Mononuclear cell (primary cell): ENCODE measurements around the gene TCF20. TPM values are rescaled to one million over a fixed set of nuclear protein-coding genes. Genes with fewer than 3 reads are reported as not detected.

ENCODE experiments used
- H3K27me3 ChIP-seq: 2 replicates; pipeline ENCODE4 v1.6.0; 2011; ENCODE audit warnings: low read length, control low read depth; ENCODE audit not compliant: insufficient read depth
- H3K4me1 ChIP-seq: 2 replicates; pipeline ENCODE4 v1.5.1; 2011; ENCODE audit warnings: mild to moderate bottlenecking, low read length, control low read depth; ENCODE audit not compliant: insufficient read depth
- H3K4me3 ChIP-seq: 2 replicates; pipeline ENCODE4 v1.5.1; 2011; ENCODE audit warnings: mild to moderate bottlenecking, low read length, moderate library complexity
- H3K9me3 ChIP-seq: 2 replicates; pipeline ENCODE4 v1.5.1; 2011; ENCODE audit warnings: low read depth, mild to moderate bottlenecking, control low read depth, low read length
- total RNA-seq: library from RNA; depleted of rRNA; stranded (reverse); fragments of >200 nt; gene quantifications from one replicate; pipeline ENCODE4 v1.2.3, GENCODE V29; 2012

Gene TCF20
- total RNA-seq, 1 donor = 53.8 TPM

GRCh38 chr22:42291287-42291686 is 20.8 kb upstream of the TCF20 start:
- H3K9me3 ChIP-seq = no peaks in the 10 kb centered on the region
- H3K4me1 ChIP-seq = peaks cover 20% of the 10 kb centered on the region
- no peaks in the 10 kb centered on the region for H3K27me3 ChIP-seq
- no peak overlapping the region for H3K4me3 ChIP-seq

GRCh38 chr22:42289671-42290541 is 19.5 kb upstream of the TCF20 start:
- no peaks in the 10 kb centered on the region for H3K27me3 ChIP-seq
- no peak overlapping the region for H3K4me3 ChIP-seq
- no peaks in the 10 kb centered on the region for H3K9me3 ChIP-seq
- peaks cover 31% of the 10 kb centered on the region for H3K4me1 ChIP-seq

- Histone ChIP-seq H3K4me3 (no peak overlapping the region), H3K4me1 (peaks cover 33% of the 10 kb centered on the region), H3K27me3 (peaks cover 10% of the 10 kb centered on the region), H3K9me3 (no peaks in the 10 kb centered on the region)
Measured at GRCh38 chr22:42288791-42289190, 18.3 kb upstream of the TCF20 start.

- Histone ChIP-seq H3K4me1 (peaks cover 36% of the 10 kb centered on the region), H3K9me3 (no peaks in the 10 kb centered on the region), H3K27me3 (peaks cover 18% of the 10 kb centered on the region), H3K4me3 (no peak overlapping the region)
Measured at GRCh38 chr22:42287174-42287890, 16.9 kb upstream of the TCF20 start.

GRCh38 chr22:42286205-42286604 is 15.8 kb upstream of the TCF20 start:
- no peak overlapping the region for H3K4me3 ChIP-seq
- H3K9me3 ChIP-seq = no peaks in the 10 kb centered on the region
- H3K27me3 ChIP-seq = peaks cover 20% of the 10 kb centered on the region
- H3K4me1 ChIP-seq = peaks cover 36% of the 10 kb centered on the region

- no peak overlapping the region for H3K4me3 ChIP-seq
- H3K9me3 ChIP-seq = no peaks in the 10 kb centered on the region
- H3K27me3 ChIP-seq = peaks cover 20% of the 10 kb centered on the region
- H3K4me1 ChIP-seq = peaks cover 36% of the 10 kb centered on the region
Measured at GRCh38 chr22:42285604-42286003, 15.2 kb upstream of the TCF20 start.

GRCh38 chr22:42284643-42285181 is 14.3 kb upstream of the TCF20 start:
- H3K4me1 ChIP-seq = peaks cover 36% of the 10 kb centered on the region

GRCh38 chr22:42284202-42284591 is 13.7 kb upstream of the TCF20 start:
- peaks cover 36% of the 10 kb centered on the region for H3K4me1 ChIP-seq
- no peak overlapping the region for H3K4me3 ChIP-seq
- H3K27me3 ChIP-seq = peaks cover 20% of the 10 kb centered on the region
- no peaks in the 10 kb centered on the region for H3K9me3 ChIP-seq

More at GRCh38 chr22:42284643-42285181, 14.3 kb upstream of the TCF20 start:
- Histone ChIP-seq H3K9me3 (no peaks in the 10 kb centered on the region), H3K27me3 (peaks cover 20% of the 10 kb centered on the region), H3K4me3 (no peak overlapping the region)

- Histone ChIP-seq H3K27me3 (peaks cover 20% of the 10 kb centered on the region), H3K4me3 (no peak overlapping the region), H3K4me1 (peaks cover 36% of the 10 kb centered on the region), H3K9me3 (no peaks in the 10 kb centered on the region)
Measured at GRCh38 chr22:42283278-42284201, 13.1 kb upstream of the TCF20 start.

GRCh38 chr22:42282943-42283277 is 12.5 kb upstream of the TCF20 start:
- Histone ChIP-seq H3K9me3 (no peaks in the 10 kb centered on the region), H3K4me1 (peaks cover 36% of the 10 kb centered on the region), H3K27me3 (peaks cover 20% of the 10 kb centered on the region), H3K4me3 (no peak overlapping the region)

GRCh38 chr22:42282252-42282942 is 11.9 kb upstream of the TCF20 start:
- no peaks in the 10 kb centered on the region for H3K9me3 ChIP-seq
- peaks cover 20% of the 10 kb centered on the region for H3K27me3 ChIP-seq
- no peak overlapping the region for H3K4me3 ChIP-seq
- H3K4me1 ChIP-seq = peaks cover 36% of the 10 kb centered on the region

GRCh38 chr22:42281706-42282251 is 11.3 kb upstream of the TCF20 start:
- peaks cover 20% of the 10 kb centered on the region for H3K27me3 ChIP-seq
- peaks cover 35% of the 10 kb centered on the region for H3K4me1 ChIP-seq
- no peaks in the 10 kb centered on the region for H3K9me3 ChIP-seq
- no peak overlapping the region for H3K4me3 ChIP-seq

- peaks cover 20% of the 10 kb centered on the region for H3K27me3 ChIP-seq
- H3K4me1 ChIP-seq = peaks cover 30% of the 10 kb centered on the region
- no peak overlapping the region for H3K4me3 ChIP-seq
- H3K9me3 ChIP-seq = no peaks in the 10 kb centered on the region
Measured at GRCh38 chr22:42281284-42281683, 10.8 kb upstream of the TCF20 start.

GRCh38 chr22:42280836-42281235 is 10.4 kb upstream of the TCF20 start:
- H3K27me3 ChIP-seq = peaks cover 20% of the 10 kb centered on the region
- peaks cover 25% of the 10 kb centered on the region for H3K4me1 ChIP-seq
- H3K4me3 ChIP-seq = no peak overlapping the region
- no peaks in the 10 kb centered on the region for H3K9me3 ChIP-seq
